Uterus (tissue), 4 donors: Measurements from ENCODE around the gene RPS29. TPM values are rescaled to one million over a fixed set of nuclear protein-coding genes. Genes with fewer than 3 reads are reported as not detected.
A peak's percentile ranks its signal among the peaks of the same experiment; 100 is the strongest.

ENCODE experiments used
- DNase-seq, 2 donors: peaks; one replicate each; pipeline ENCODE4 v3.0.0-alpha.2; 2019 to 2020
- H3K27ac ChIP-seq, 2 donors: fragments of 200-600 bp; sonication (generic); 1 replicate in 1 of 2; 2 replicates in 1 of 2; pipeline ENCODE4 v1.5.1; 2016 to 2018
- H3K27me3 ChIP-seq, 2 donors: fragments of 200-600 bp; sonication (generic); one replicate each; pipeline ENCODE4 v1.5.1; 2018 to 2019; ENCODE audit warnings: control low read depth in 1 of 2
- H3K36me3 ChIP-seq, 2 donors: fragments of 200-600 bp; sonication (generic); one replicate each; pipeline ENCODE4 v1.5.1; 2019; ENCODE audit warnings: control low read depth in 1 of 2
- H3K4me1 ChIP-seq, 2 donors: fragments of 200-600 bp; sonication (generic); one replicate each; pipeline ENCODE4 v1.5.1; 2018 to 2019; ENCODE audit warnings: control low read depth in 1 of 2
- H3K4me3 ChIP-seq, 2 donors: fragments of 200-600 bp; sonication (generic); 1 replicate in 1 of 2; 2 replicates in 1 of 2; pipeline ENCODE4 v1.5.1; 2018 to 2019; ENCODE audit warnings: mild to moderate bottlenecking in 1 of 2
- H3K9me3 ChIP-seq, 2 donors: fragments of 200-600 bp; sonication (generic); one replicate each; pipeline ENCODE4 v1.5.1; 2019; ENCODE audit warnings: control low read depth in 1 of 2
- CTCF ChIP-seq, 4 experiments: fragments of 200-600 bp in 2 of 4; fragments of 450-650 bp in 2 of 4; sonication (generic) in 2 of 4; IDR thresholded peaks; one replicate each; pipeline ENCODE4 v1.5.1; 2016 to 2019; ENCODE audit warnings: antibody characterized with exemption in 4 of 4, mild to moderate bottlenecking in 2 of 4, moderate library complexity in 1 of 4
- POLR2A ChIP-seq, 2 donors: fragments of 450-650 bp; IDR thresholded peaks; one replicate each; pipeline ENCODE4 v1.6.1; 2016; ENCODE audit warnings: antibody characterized with exemption in 2 of 2, mild to moderate bottlenecking in 1 of 2, moderate library complexity in 1 of 2
- intact Hi-C: fragments of 100-400 bp; cut with DNase I; formaldehyde crosslinking; loops from one replicate; pipeline ENCODE4 v1.15.1; 2023; ENCODE audit warnings: low total_unique reads
- total RNA-seq, 4 donors: library from RNA; depleted of rRNA in 3 of 4; stranded (reverse); fragments of >200 nt in 3 of 4; gene quantifications; one replicate each; pipeline versions ENCODE4 v1.1.0 to v1.2.4, GENCODE V29; 2014 to 2023
- donor health status: DM: yes; HTN: yes; CAD: no.

RPS29 gene
- total RNA-seq, 4 donors from 2014 or later: 1,068 to 7,966 (median 2,908) TPM

- Histone ChIP-seq H3K27me3 (no peaks in the 10 kb centered on the region), H3K27ac (peak overlapping the region in 1 of 2 donors; percentile 1), H3K4me1 (peaks cover 11 to 17% of the 10 kb centered on the region in 2 donors), H3K4me3 (no peak overlapping the region), H3K36me3 (no peaks in the 10 kb centered on the region), H3K9me3 (no peaks in the 10 kb centered on the region)
- no peak for DNase-seq
- TF ChIP-seq POLR2A (IDR thresholded peaks at IDR 0.05): no peak
- TF ChIP-seq CTCF (IDR thresholded peaks at IDR 0.05): no peak
- intact Hi-C loops: no loop called here
Observed at GRCh38 chr14:49623387-49623786, 37.2 kb upstream of the RPS29 start.

- Histone ChIP-seq H3K27ac (peak overlapping the region in 1 of 2 donors; percentile 86), H3K9me3 (no peaks in the 10 kb centered on the region), H3K4me3 (peak overlapping the region; percentile 76 to 92), H3K36me3 (no peaks in the 10 kb centered on the region), H3K27me3 (no peaks in the 10 kb centered on the region), H3K4me1 (peaks cover 11 to 17% of the 10 kb centered on the region in 2 donors)
- no peak for DNase-seq
- no peak for TF ChIP-seq POLR2A (IDR thresholded peaks at IDR 0.05)
- no peak for TF ChIP-seq CTCF (IDR thresholded peaks at IDR 0.05)
- intact Hi-C loops: no loop called here
Observed at GRCh38 chr14:49622022-49622607, 35.9 kb upstream of the RPS29 start.

- H3K27me3 ChIP-seq: no peaks in the 10 kb centered on the region
- peak overlapping the region; percentile 76 to 92 for H3K4me3 ChIP-seq
- TF ChIP-seq POLR2A (IDR thresholded peaks at IDR 0.05) (no peak), CTCF (IDR thresholded peaks at IDR 0.05) (no peak)
- H3K4me1 ChIP-seq: peaks cover 11 to 17% of the 10 kb centered on the region in 2 donors
- H3K9me3 ChIP-seq: no peaks in the 10 kb centered on the region
- DNase-seq: peak; percentile 52 to 72
- intact Hi-C loops: no loop called here
- no peaks in the 10 kb centered on the region for H3K36me3 ChIP-seq
- H3K27ac ChIP-seq: peak overlapping the region; percentile 86 to 92
Observed at GRCh38 chr14:49621114-49621881, 35.1 kb upstream of the RPS29 start.

GRCh38 chr14:49620182-49621113, 34.3 kb upstream of the RPS29 start, which contains the start of the genes MGAT2 and RPL36AL:
TSS of gene MGAT2 (plus strand) at chr14:49620799. CDS start at chr14:49621269, 470 bp downstream.
TSS of gene RPL36AL (minus strand) at chr14:49620626. CDS start at chr14:49619104, 1,522 bp downstream.
- peak; percentile 98 to 99 for DNase-seq
- no peaks in the 10 kb centered on the region for H3K27me3 ChIP-seq
- H3K4me1 ChIP-seq: peaks cover 11 to 17% of the 10 kb centered on the region in 2 donors
- peak; percentile 95 to 98 for TF ChIP-seq POLR2A (IDR thresholded peaks at IDR 0.05)
- peak in 3 of 4 experiments; percentile 20 to 30 (median 24) for TF ChIP-seq CTCF (IDR thresholded peaks at IDR 0.05)
- H3K36me3 ChIP-seq: no peaks in the 10 kb centered on the region
- peak within 1 kb of the TSS; percentile 76 to 92 for H3K4me3 ChIP-seq
- intact Hi-C loops: no loop called here
- H3K27ac ChIP-seq: peak within 1 kb of the TSS; percentile 86 to 92
- H3K9me3 ChIP-seq: no peaks in the 10 kb centered on the region
